ENCODE data around the gene NKAIN1.
A peak's percentile ranks its signal among the peaks of the same experiment; 100 is the strongest.

The NKAIN1 gene

DNA sequence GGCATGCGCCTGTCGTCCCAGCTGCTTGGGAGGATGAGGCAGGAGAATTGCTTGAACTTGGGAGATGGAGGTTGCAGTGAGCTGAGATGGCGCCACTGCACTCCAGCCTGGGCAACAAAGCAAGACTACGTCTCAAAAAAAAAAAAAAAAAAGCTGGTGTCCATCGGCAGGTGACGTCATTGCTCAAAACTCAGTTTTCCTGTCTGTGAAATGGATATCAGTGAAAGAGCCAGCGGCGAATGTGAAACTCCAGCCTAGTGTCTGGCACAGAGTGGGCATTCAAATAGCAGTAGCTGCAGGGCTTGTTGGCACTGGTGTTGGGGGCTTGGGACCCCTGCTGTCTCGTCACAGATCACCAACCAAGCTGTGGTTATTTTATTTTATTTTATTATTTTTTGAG is 75.8 kb downstream of the NKAIN1 start:
- Mint-ChIP-seq H3K36me3 (ENCODE audit: low read depth) (no peaks in the 10 kb centered on the region), H3K4me1 (peaks cover 11% of the 10 kb centered on the region), H3K4me3 (no peak overlapping the region), H3K9me3 (no peaks in the 10 kb centered on the region), H3K27me3 (ENCODE audit: low read depth, poor library complexity) (no peaks in the 10 kb centered on the region), H3K27ac (no peak overlapping the region)
- TF ChIP-seq, protein P1, sequence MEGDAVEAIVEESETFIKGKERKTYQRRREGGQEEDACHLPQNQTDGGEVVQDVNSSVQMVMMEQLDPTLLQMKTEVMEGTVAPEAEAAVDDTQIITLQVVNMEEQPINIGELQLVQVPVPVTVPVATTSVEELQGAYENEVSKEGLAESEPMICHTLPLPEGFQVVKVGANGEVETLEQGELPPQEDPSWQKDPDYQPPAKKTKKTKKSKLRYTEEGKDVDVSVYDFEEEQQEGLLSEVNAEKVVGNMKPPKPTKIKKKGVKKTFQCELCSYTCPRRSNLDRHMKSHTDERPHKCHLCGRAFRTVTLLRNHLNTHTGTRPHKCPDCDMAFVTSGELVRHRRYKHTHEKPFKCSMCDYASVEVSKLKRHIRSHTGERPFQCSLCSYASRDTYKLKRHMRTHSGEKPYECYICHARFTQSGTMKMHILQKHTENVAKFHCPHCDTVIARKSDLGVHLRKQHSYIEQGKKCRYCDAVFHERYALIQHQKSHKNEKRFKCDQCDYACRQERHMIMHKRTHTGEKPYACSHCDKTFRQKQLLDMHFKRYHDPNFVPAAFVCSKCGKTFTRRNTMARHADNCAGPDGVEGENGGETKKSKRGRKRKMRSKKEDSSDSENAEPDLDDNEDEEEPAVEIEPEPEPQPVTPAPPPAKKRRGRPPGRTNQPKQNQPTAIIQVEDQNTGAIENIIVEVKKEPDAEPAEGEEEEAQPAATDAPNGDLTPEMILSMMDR (IDR thresholded peaks at IDR 0.05): no peak
- DNase-seq: no peak

DNA sequence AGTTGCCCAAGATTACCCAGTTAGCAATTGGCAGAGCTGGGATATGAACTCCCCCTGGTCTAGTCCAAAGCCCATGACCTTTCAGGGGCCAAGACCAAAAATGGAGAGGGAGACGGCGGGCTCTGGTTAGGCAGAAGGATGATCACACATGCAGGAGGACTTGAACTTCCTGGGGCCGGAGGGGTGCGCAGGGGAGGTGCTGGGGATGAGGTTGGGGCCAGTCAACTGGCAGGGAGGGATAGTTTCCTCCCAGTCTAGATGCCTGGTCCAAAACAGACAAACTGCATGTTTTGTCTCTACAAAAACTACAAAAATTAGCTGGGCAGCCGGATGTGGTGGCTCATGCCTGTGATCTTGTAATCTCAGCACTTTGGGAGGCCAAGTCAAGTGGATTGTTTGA is 78.1 kb downstream of the NKAIN1 start:
- Mint-ChIP-seq H3K4me3 (no peak overlapping the region), H3K27ac (no peak overlapping the region), H3K36me3 (ENCODE audit: low read depth) (no peaks in the 10 kb centered on the region), H3K9me3 (no peaks in the 10 kb centered on the region), H3K27me3 (ENCODE audit: low read depth, poor library complexity) (no peaks in the 10 kb centered on the region), H3K4me1 (peaks cover 11% of the 10 kb centered on the region)
- TF ChIP-seq, protein P1 (IDR thresholded peaks at IDR 0.05): no peak
- no peak for DNase-seq

DNA sequence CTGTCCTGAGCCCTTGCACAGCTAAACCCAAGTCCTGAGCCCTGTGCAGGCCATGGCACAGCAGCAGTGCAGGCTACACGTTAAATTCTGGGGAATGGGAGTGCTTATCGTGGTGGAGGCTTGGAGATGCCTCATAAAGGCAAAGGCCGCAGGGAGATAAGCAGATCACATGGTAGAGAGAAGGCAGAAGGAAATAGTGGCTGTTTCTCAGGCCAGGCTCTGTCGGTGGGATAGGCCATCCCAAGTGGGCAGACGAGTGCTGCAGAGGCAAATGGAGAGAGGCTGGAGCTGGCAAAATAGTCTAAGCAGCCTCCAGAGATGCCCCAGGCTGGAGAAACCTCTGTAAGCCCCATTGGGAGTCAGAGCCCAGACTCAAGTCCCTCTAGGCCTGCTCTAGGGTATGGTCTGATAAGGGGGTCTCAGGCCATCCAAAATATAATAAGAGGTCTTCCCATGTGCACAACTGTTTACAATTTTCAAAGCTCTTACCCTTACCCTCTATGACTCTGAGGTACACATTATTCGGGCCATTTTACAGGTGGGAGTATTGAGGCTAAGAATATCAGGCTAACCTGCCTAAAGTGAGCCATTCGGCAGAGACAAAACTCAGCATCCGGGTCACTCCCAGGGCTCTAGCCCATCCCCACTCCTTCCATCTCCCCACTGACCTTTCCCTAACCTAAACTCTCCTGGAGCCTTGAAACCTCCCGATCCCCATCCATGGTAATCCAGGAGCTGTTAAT is 79.6 kb downstream of the NKAIN1 start:
- no peak overlapping the region for H3K27ac Mint-ChIP-seq
- no peaks in the 10 kb centered on the region for H3K9me3 Mint-ChIP-seq
- no peaks in the 10 kb centered on the region for H3K36me3 Mint-ChIP-seq (ENCODE audit: low read depth)
- no peaks in the 10 kb centered on the region for H3K27me3 Mint-ChIP-seq (ENCODE audit: low read depth, poor library complexity)
- no peak for DNase-seq
- H3K4me1 Mint-ChIP-seq: peaks cover 17% of the 10 kb centered on the region
- H3K4me3 Mint-ChIP-seq: no peak overlapping the region
- TF ChIP-seq, protein P1 (IDR thresholded peaks at IDR 0.05): no peak

GRCh38 chr1:31159323-31159722 is 80.4 kb downstream of the NKAIN1 start:
- Mint-ChIP-seq H3K27ac (no peak overlapping the region), H3K36me3 (ENCODE audit: low read depth) (peaks cover 3% of the 10 kb centered on the region), H3K4me1 (peaks cover 21% of the 10 kb centered on the region), H3K9me3 (peaks cover 3% of the 10 kb centered on the region), H3K4me3 (no peak overlapping the region), H3K27me3 (ENCODE audit: low read depth, poor library complexity) (no peaks in the 10 kb centered on the region)
- no peak for DNase-seq
- TF ChIP-seq, protein P1 (IDR thresholded peaks at IDR 0.05): no peak

GRCh38 chr1:31155216-31155806 is 84.4 kb downstream of the NKAIN1 start:
- Mint-ChIP-seq H3K27me3 (ENCODE audit: low read depth, poor library complexity) (no peaks in the 10 kb centered on the region), H3K4me3 (peak overlapping the region; percentile 92), H3K9me3 (peaks cover 11% of the 10 kb centered on the region), H3K36me3 (ENCODE audit: low read depth) (peaks cover 4% of the 10 kb centered on the region), H3K27ac (peak overlapping the region; percentile 85), H3K4me1 (peaks cover 19% of the 10 kb centered on the region)
- TF ChIP-seq, protein P1 (IDR thresholded peaks at IDR 0.05): no peak
- DNase-seq: peak; percentile 76
